OCI-LY1 (cell line): ENCODE measurements around the gene ARL8B.
A peak's percentile ranks its signal among the peaks of the same experiment; 100 is the strongest.

Source experiments
- H2AFZ ChIP-seq: fragments of 200-600 bp; sonication (generic), shearing (Covaris generic); 2 replicates; pipeline ENCODE4 v1.6.0; 2014; ENCODE audit warnings: antibody characterized with exemption, mild to moderate bottlenecking, low read length
- H3F3A ChIP-seq: fragments of 200-600 bp; sonication (generic), shearing (Covaris generic); 2 replicates; pipeline ENCODE4 v1.6.0; 2014; ENCODE audit warnings: mild to moderate bottlenecking, antibody characterized with exemption, low read length, moderate library complexity; ENCODE audit not compliant: insufficient read depth
- H3K27ac ChIP-seq: fragments of 200-600 bp; sonication (generic); 2 replicates; pipeline ENCODE4 v1.5.1; 2014; ENCODE audit warnings: low read length, mixed run types, mild to moderate bottlenecking, low read depth; ENCODE audit not compliant: poor library complexity, severe bottlenecking
- H3K27me3 ChIP-seq: fragments of 200-600 bp; sonication (generic); 2 replicates; pipeline ENCODE4 v1.6.0; 2014; ENCODE audit warnings: antibody characterized with exemption, mild to moderate bottlenecking, low read length, moderate library complexity; ENCODE audit not compliant: insufficient read depth
- H3K36me3 ChIP-seq: fragments of 200-600 bp; sonication (generic); 2 replicates; pipeline ENCODE4 v1.6.1; 2014; ENCODE audit warnings: mild to moderate bottlenecking, antibody characterized with exemption, low read length, moderate library complexity, mixed read lengths; ENCODE audit not compliant: insufficient read depth
- H3K4me1 ChIP-seq: fragments of 200-600 bp; sonication (generic); 2 replicates; pipeline ENCODE4 v1.5.1; 2014; ENCODE audit warnings: mild to moderate bottlenecking, low read length, moderate library complexity; ENCODE audit not compliant: insufficient read depth, severe bottlenecking
- H3K4me2 ChIP-seq: fragments of 200-600 bp; sonication (generic), shearing (Covaris generic); 2 replicates; pipeline ENCODE4 v1.6.1; 2014; ENCODE audit warnings: low read length
- H3K4me3 ChIP-seq: fragments of 200-600 bp; sonication (generic); 2 replicates; pipeline ENCODE4 v1.5.1; 2014; ENCODE audit warnings: low read length, low read depth, mild to moderate bottlenecking, mixed read lengths; ENCODE audit not compliant: poor library complexity, severe bottlenecking
- H3K79me2 ChIP-seq: fragments of 200-600 bp; shearing (Covaris generic); 2 replicates; pipeline ENCODE4 v1.6.1; 2016; ENCODE audit warnings: mixed run types, low read length, mixed read lengths; ENCODE audit not compliant: insufficient read depth
- H3K9ac ChIP-seq: fragments of 200-600 bp; sonication (generic), shearing (Covaris generic); 2 replicates; pipeline ENCODE4 v1.6.1; 2014; ENCODE audit warnings: mild to moderate bottlenecking, low read length, mixed read lengths
- H3K9me2 ChIP-seq: fragments of 200-600 bp; sonication (generic), shearing (Covaris generic); 2 replicates; pipeline ENCODE4 v1.6.1; 2014; ENCODE audit warnings: low read depth, mild to moderate bottlenecking, low read length, mixed read lengths
- H3K9me3 ChIP-seq: fragments of 200-600 bp; shearing (Covaris generic); 2 replicates; pipeline ENCODE4 v1.6.1; 2014; ENCODE audit warnings: low read length, mixed read lengths
- H4K20me1 ChIP-seq: fragments of 200-600 bp; sonication (generic), shearing (Covaris generic); 2 replicates; pipeline ENCODE4 v1.6.0; 2016; ENCODE audit warnings: mild to moderate bottlenecking, low read length; ENCODE audit not compliant: insufficient read depth
- CTCF ChIP-seq: fragments of 200-600 bp; sonication (generic), shearing (Covaris generic); IDR thresholded peaks from 2 replicates; pipeline ENCODE4 v1.5.1; 2017; ENCODE audit warnings: mild to moderate bottlenecking, antibody characterized with exemption, low read length, moderate library complexity, mixed read lengths
- EZH2 ChIP-seq: fragments of 200-600 bp; sonication (generic), shearing (Covaris generic); IDR thresholded peaks from 2 replicates; pipeline ENCODE4 v1.8.0; 2017; ENCODE audit warnings: borderline replicate concordance, mixed run types, mild to moderate bottlenecking, antibody characterized with exemption, low read length, moderate library complexity, mixed read lengths

ARL8B gene

GRCh38 chr3:5136211-5136918 lies 14.3 kb downstream of the ARL8B start:
- H3K9me3 ChIP-seq: no peaks in the 10 kb centered on the region
- H3K4me1 ChIP-seq: peaks cover 55% of the 10 kb centered on the region
- H3K79me2 ChIP-seq: peaks cover 91% of the 10 kb centered on the region
- peak; percentile 78 for TF ChIP-seq CTCF
- TF ChIP-seq EZH2: no peak
- H3F3A ChIP-seq: no peaks in the 10 kb centered on the region
- H4K20me1 ChIP-seq: no peaks in the 10 kb centered on the region
- peak overlapping the region; percentile 71 for H3K27ac ChIP-seq
- H3K9ac ChIP-seq: peak overlapping the region; percentile 32; the same call in 1 of the 2 replicates
- no peak overlapping the region for H2AFZ ChIP-seq
- no peaks in the 10 kb centered on the region for H3K9me2 ChIP-seq
- peak overlapping the region; percentile 46 for H3K4me2 ChIP-seq
- H3K4me3 ChIP-seq: peak overlapping the region; percentile 16
- H3K36me3 ChIP-seq: peaks cover 9% of the 10 kb centered on the region
- H3K27me3 ChIP-seq: no peaks in the 10 kb centered on the region

DNA sequence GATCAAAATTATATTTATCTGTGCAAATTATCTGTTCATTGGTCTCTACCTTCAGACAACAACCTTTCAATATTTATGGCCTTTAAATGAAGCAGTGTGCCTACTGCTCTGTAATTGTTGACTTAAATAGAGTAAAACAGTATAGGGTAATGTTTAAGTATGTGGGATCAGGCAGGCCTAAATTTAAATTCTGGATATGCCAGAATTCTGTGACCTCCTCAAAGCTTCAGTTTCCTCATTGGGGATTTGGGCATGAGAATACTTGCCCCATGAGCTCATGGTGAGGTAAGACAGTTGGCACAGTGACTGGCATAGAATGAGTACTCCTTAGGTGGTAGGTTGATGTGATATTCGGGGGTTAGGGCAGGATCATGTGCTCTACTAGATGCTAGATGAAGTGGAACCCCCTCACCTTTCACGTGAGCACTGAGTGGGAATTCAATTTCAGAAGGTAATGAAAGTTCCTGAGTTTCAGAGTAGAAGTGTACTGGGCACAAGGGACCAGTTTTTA lies 14.9 kb downstream of the ARL8B start:
- Histone ChIP-seq H4K20me1 (no peaks in the 10 kb centered on the region), H3K27ac (peak overlapping the region; percentile 71), H3K9me3 (no peaks in the 10 kb centered on the region), H3K9ac (peak overlapping the region; percentile 32; the same call in 1 of the 2 replicates), H3K4me2 (peak overlapping the region; percentile 46), H3K36me3 (peaks cover 12% of the 10 kb centered on the region), H3K79me2 (peaks cover 92% of the 10 kb centered on the region), H3K27me3 (no peaks in the 10 kb centered on the region), H3K4me1 (peaks cover 55% of the 10 kb centered on the region), H3K4me3 (peak overlapping the region; percentile 16), H3F3A (no peaks in the 10 kb centered on the region), H2AFZ (no peak overlapping the region), H3K9me2 (no peaks in the 10 kb centered on the region)
- no peak for TF ChIP-seq EZH2
- TF ChIP-seq CTCF: no peak

- Histone ChIP-seq H3K9me3 (no peaks in the 10 kb centered on the region), H3K27ac (no peak overlapping the region), H2AFZ (no peak overlapping the region), H3K4me1 (peaks cover 55% of the 10 kb centered on the region), H3F3A (no peaks in the 10 kb centered on the region), H3K4me2 (no peak overlapping the region), H3K9me2 (no peaks in the 10 kb centered on the region), H3K9ac (no peak overlapping the region), H3K27me3 (no peaks in the 10 kb centered on the region), H3K79me2 (peaks cover 89% of the 10 kb centered on the region), H4K20me1 (no peaks in the 10 kb centered on the region), H3K36me3 (peaks cover 15% of the 10 kb centered on the region), H3K4me3 (no peak overlapping the region)
- no peak for TF ChIP-seq CTCF
- no peak for TF ChIP-seq EZH2
These were observed 16.3 kb downstream of the ARL8B start for GRCh38 chr3:5138214-5138981.
